Activated naive CD8-positive, alpha-beta T cell (primary cell): Measurements from ENCODE around the gene TMEM220.

Experiments used
- H3K27ac Mint-ChIP-seq: one replicate; pipeline ENCODE4 v1.8.0; 2021; ENCODE audit warnings: mixed read lengths
- H3K27me3 Mint-ChIP-seq: one replicate; pipeline ENCODE4 v1.8.0; 2021; ENCODE audit warnings: mixed read lengths
- H3K36me3 Mint-ChIP-seq: one replicate; pipeline ENCODE4 v1.8.0; 2021; ENCODE audit warnings: mixed read lengths
- H3K4me1 Mint-ChIP-seq: one replicate; pipeline ENCODE4 v1.8.0; 2021; ENCODE audit warnings: low read depth, mixed read lengths
- H3K4me3 Mint-ChIP-seq: one replicate; pipeline ENCODE4 v1.8.0; 2021; ENCODE audit warnings: mild to moderate bottlenecking, mixed read lengths
- H3K9me3 Mint-ChIP-seq: one replicate; pipeline ENCODE4 v1.8.0; 2021; ENCODE audit warnings: low read depth, mixed read lengths

TMEM220 gene

DNA sequence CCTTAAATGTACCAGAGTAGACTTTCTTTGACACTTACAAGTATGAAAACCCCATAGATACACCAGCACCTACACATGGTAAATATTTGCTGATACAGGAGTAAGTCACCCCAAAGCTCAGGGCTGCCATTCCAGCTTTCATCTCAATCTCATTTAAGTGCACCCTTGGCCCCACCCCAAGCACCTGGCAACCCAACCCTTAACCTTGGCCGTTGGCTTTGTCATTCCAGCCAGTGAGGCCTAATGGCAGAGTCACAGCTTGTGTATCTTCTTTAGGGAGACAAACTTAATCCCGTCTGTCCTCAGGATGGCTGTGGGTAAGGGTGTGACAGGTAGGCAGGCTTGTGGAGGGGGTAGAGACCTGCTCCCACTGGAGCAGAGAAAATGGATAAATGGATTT lies 31.5 kb upstream of the TMEM220 start:
- H3K4me3 Mint-ChIP-seq = no peak overlapping the region
- peaks cover 3% of the 10 kb centered on the region for H3K9me3 Mint-ChIP-seq
- H3K27ac Mint-ChIP-seq = no peak overlapping the region
- H3K27me3 Mint-ChIP-seq = no peaks in the 10 kb centered on the region
- no peaks in the 10 kb centered on the region for H3K4me1 Mint-ChIP-seq
- H3K36me3 Mint-ChIP-seq = peaks cover 3% of the 10 kb centered on the region

DNA sequence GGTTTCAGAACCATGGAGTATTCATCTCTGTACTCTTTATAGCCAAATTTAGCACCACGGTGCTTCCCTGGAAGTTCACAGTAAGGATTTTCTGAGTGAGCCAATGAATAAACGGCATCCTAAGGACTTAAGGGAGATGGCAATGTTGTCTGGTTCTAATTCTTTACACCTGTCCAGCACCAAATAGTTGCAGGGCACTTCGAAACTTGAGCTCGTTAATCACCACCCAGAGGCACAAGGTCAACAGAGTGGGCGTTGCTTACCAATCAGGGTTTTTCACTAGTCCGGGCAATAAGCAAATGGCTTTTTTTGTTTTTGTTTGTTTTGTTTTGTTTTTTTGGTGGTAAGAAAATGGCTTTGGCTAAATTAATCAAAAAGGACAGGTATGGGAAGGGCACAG lies 28.2 kb upstream of the TMEM220 start:
- Mint-ChIP-seq H3K4me1 (no peaks in the 10 kb centered on the region), H3K9me3 (no peaks in the 10 kb centered on the region), H3K27ac (no peak overlapping the region), H3K36me3 (no peaks in the 10 kb centered on the region), H3K27me3 (no peaks in the 10 kb centered on the region), H3K4me3 (no peak overlapping the region)

DNA sequence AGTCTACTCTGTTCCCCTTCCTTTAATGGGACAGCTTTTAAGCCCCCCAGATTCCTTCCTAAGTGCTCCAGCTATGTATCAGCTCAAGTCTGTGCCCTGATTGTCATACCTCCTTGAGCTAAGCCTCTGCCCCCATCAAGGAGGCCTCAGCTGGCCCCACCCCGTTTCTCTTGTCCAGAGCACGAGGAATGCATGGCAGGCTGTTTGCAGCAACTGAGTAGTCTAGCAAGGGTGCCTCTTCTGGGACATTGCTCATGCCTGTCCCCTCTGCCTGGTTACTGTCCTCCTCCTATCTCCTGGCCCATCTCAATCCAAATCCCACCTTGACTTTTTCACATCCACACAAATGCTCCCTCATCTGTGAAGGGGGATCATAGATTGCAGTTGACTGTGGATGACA lies 27.8 kb upstream of the TMEM220 start:
- no peak overlapping the region for H3K4me3 Mint-ChIP-seq
- H3K27me3 Mint-ChIP-seq = no peaks in the 10 kb centered on the region
- no peaks in the 10 kb centered on the region for H3K9me3 Mint-ChIP-seq
- H3K36me3 Mint-ChIP-seq = no peaks in the 10 kb centered on the region
- H3K4me1 Mint-ChIP-seq = no peaks in the 10 kb centered on the region
- H3K27ac Mint-ChIP-seq = no peak overlapping the region

DNA sequence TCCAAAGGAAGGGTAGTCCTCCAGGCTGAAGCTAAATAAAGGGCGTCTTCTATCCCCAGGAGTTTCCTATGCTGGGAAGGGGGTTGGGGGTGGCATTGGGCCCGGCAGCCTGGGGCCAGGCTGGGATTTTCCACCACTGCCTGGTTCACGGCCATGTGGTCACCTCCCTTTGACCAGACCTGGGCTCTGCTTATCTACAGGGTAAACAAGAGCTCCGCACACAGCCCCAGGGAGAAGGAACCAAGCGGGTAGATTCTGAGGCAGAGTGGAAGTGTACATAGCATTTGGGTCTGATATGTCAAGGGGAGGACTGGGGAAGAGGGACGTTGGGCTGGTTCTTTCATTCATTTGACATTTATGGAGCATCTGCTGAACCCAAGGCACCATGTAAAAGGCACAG lies 27.2 kb upstream of the TMEM220 start:
- Mint-ChIP-seq H3K4me3 (no peak overlapping the region), H3K27me3 (no peaks in the 10 kb centered on the region), H3K36me3 (no peaks in the 10 kb centered on the region), H3K27ac (no peak overlapping the region), H3K4me1 (no peaks in the 10 kb centered on the region), H3K9me3 (no peaks in the 10 kb centered on the region)

DNA sequence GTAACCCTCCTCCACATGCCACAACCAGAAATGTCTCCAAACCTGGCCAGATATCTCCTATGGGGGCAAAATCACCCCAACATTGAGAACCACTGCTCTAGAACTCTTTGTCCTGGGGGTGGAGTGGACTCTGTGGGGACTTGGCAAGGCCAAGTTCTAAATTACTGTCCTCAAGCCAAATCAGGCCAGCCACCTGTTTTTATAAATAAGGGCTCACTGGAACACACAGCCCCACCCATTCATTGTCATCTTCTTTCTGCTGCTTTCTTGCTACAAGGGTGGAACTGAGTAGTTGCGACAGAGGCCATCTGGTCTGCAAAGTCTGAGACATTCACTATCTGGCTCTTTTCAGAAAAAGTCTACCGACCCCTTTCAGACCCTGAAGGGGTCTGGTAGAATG lies 26.8 kb upstream of the TMEM220 start:
- H3K27ac Mint-ChIP-seq = no peak overlapping the region
- no peaks in the 10 kb centered on the region for H3K9me3 Mint-ChIP-seq
- H3K4me3 Mint-ChIP-seq = no peak overlapping the region
- no peaks in the 10 kb centered on the region for H3K4me1 Mint-ChIP-seq
- H3K27me3 Mint-ChIP-seq = no peaks in the 10 kb centered on the region
- no peaks in the 10 kb centered on the region for H3K36me3 Mint-ChIP-seq

DNA sequence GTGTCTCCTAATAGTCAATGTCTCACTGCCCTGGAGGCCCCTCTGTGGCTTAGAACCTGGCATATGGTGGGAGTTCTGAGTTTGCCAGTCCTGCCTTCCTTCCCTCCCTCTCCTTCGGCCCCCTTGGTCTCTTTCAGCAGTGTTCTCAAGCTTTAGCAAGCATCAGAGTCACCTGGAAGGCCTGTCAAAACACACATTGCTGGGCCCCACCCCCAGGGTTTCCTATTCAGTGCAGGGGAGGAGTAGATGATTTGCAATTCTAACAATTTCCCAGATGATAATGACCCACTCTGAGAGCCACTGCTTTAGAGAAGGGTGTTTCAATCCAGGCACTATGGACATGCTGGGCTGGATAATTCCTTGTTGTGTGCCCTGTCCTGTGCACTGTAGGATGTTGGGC lies 26.4 kb upstream of the TMEM220 start:
- Mint-ChIP-seq H3K27me3 (no peaks in the 10 kb centered on the region), H3K36me3 (no peaks in the 10 kb centered on the region), H3K9me3 (no peaks in the 10 kb centered on the region), H3K4me3 (no peak overlapping the region), H3K4me1 (no peaks in the 10 kb centered on the region), H3K27ac (no peak overlapping the region)

DNA sequence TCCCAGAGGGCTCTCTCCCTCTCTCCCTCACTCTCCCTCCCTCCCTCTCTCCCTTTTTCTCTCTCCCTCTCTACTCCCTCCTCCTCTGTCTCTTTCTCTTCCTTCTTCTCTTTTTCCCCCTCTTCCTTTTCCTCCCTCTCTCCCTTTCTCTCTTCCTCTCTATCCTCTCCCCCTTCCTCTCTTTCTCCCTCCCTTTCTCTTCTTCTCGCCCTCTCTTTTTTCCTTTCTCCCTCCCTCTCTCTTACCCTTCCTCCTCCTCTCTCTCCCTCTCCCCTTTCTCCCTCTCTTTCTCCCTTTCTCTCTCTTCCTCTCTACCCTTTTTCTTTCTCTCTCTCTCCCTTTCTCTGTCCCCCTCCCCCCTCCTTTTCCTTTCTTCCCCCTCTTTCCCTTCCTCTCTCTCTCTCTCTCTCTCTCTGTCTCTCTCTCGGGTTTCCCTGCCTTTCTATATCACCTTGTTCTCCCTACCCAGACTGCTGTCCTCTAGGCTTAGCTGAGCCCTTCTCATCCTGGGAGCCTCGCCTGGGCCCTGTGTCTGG lies 25.8 kb upstream of the TMEM220 start:
- Mint-ChIP-seq H3K36me3 (no peaks in the 10 kb centered on the region), H3K4me3 (no peak overlapping the region), H3K4me1 (no peaks in the 10 kb centered on the region), H3K27me3 (no peaks in the 10 kb centered on the region), H3K27ac (no peak overlapping the region), H3K9me3 (no peaks in the 10 kb centered on the region)

DNA sequence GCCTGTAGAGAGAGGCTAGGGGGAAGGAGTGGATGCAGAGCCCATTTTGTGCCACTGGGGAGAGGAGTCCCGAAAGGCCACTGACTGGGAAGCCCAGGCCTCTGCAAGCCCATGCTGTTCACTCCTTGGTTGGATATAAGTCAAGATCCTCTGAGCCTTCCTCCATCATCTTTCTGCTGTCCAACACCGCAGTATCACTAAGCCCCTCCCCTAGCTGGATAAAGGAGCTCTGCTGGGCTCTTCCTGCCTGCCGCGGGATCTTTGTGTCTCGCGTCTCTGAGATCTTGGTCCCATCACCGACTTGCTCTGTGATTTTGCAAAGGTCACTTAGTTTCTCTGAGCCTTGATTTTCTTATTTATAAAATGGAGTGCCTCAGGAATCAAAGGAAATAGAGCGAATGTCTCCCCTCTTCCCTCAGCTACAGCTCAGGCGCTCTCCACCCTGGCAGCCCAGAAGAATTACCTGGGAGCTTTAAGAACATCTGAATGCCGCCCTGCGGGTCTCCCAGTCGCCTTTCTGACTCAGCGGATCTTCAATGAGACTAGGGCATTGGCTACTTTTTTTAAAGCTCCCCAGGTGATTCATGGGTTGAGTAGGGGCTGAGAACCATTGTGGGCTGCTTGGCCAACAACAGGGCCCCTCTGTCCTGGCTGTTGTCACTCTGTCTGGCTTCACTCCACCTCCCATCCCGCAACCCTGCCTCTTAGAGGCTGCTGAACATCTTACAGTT lies 25.2 kb upstream of the TMEM220 start:
- no peaks in the 10 kb centered on the region for H3K9me3 Mint-ChIP-seq
- H3K4me3 Mint-ChIP-seq = no peak overlapping the region
- no peaks in the 10 kb centered on the region for H3K4me1 Mint-ChIP-seq
- H3K27me3 Mint-ChIP-seq = no peaks in the 10 kb centered on the region
- H3K27ac Mint-ChIP-seq = no peak overlapping the region
- H3K36me3 Mint-ChIP-seq = no peaks in the 10 kb centered on the region

DNA sequence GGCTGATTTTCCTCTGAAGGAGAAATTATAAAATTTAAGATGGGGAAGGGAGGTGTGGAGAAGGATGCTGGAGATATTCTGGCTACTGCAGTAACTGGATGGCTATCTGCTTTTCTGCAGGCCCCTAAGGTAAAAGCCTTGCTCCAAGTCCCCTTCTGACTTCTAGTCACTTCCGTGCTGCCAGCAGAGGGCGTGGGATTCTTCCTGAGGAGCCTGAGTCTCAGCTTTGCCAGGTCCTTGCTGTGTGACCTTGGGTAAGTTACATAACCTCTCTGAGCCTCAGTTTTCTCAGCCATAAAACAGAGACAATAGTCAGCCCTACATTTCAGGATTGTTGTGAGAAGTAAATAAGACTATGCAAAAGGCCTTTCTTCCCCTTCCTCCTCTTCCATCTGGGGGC lies 24.3 kb upstream of the TMEM220 start:
- Mint-ChIP-seq H3K27ac (no peak overlapping the region), H3K36me3 (no peaks in the 10 kb centered on the region), H3K4me1 (no peaks in the 10 kb centered on the region), H3K27me3 (no peaks in the 10 kb centered on the region), H3K9me3 (no peaks in the 10 kb centered on the region), H3K4me3 (no peak overlapping the region)

DNA sequence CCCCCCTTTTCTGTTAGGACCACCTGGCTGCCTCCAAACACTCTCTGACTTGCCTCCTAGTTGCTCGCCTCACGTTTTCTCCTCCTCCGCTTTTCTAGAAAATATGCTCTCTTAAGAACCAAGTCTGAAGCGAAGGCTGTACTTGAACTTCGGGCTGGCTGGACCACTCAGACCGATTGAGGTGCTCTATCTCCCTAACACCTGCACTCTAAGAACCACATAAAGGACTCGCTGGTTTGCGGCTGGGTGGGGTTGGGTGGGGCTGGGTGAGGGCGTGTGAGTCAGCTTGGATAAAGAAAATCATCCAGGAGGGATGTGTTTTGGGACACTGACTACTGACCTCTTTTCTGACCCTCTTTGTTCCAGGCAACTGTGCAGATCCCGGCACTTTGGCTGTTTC lies 22.9 kb upstream of the TMEM220 start:
- H3K4me1 Mint-ChIP-seq = no peaks in the 10 kb centered on the region
- no peaks in the 10 kb centered on the region for H3K9me3 Mint-ChIP-seq
- H3K27me3 Mint-ChIP-seq = no peaks in the 10 kb centered on the region
- no peak overlapping the region for H3K4me3 Mint-ChIP-seq
- no peaks in the 10 kb centered on the region for H3K36me3 Mint-ChIP-seq
- H3K27ac Mint-ChIP-seq = no peak overlapping the region

DNA sequence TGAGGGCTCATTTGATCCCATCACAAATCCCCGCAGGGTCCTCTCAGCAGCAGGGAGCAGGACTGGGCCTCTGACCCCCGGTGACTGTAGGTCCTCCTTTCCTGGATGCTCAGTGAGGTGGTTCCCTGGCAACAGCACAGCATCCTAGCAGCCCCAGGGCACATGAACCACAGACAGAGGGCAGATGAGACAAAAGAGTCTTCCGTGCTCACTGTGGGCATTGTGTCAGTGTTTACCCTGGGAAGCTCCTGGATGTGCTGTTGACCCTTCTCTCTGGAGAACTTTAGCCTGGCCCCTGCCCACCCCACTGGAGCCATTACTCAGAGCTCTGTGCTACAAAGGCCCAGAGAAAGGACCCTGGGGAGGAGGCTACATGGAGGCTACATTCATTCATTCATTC lies 21.7 kb upstream of the TMEM220 start:
- Mint-ChIP-seq H3K36me3 (no peaks in the 10 kb centered on the region), H3K27me3 (no peaks in the 10 kb centered on the region), H3K27ac (no peak overlapping the region), H3K4me1 (no peaks in the 10 kb centered on the region), H3K9me3 (no peaks in the 10 kb centered on the region), H3K4me3 (no peak overlapping the region)

DNA sequence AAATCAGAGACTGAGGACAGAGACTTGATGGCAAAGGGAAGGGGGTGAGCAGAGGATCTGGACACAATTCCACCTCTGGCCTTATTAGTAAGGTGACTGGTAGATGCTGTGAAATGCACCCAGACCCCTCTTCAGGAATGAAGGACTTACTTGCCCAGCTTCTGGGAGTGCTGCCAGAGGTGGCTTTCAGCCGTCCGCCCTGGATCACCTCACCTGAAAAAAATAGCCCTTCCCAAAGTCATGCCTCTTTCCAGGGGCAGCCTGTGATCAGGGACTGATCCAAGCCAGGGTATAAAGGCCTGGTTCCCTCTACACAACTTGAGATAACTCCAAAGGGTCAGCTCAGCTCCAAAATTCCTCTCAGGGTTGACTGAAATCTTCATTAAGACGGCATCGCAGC lies 20.4 kb upstream of the TMEM220 start:
- H3K4me1 Mint-ChIP-seq = peaks cover 3% of the 10 kb centered on the region
- H3K27ac Mint-ChIP-seq = no peak overlapping the region
- no peaks in the 10 kb centered on the region for H3K9me3 Mint-ChIP-seq
- no peak overlapping the region for H3K4me3 Mint-ChIP-seq
- H3K27me3 Mint-ChIP-seq = no peaks in the 10 kb centered on the region
- H3K36me3 Mint-ChIP-seq = no peaks in the 10 kb centered on the region

DNA sequence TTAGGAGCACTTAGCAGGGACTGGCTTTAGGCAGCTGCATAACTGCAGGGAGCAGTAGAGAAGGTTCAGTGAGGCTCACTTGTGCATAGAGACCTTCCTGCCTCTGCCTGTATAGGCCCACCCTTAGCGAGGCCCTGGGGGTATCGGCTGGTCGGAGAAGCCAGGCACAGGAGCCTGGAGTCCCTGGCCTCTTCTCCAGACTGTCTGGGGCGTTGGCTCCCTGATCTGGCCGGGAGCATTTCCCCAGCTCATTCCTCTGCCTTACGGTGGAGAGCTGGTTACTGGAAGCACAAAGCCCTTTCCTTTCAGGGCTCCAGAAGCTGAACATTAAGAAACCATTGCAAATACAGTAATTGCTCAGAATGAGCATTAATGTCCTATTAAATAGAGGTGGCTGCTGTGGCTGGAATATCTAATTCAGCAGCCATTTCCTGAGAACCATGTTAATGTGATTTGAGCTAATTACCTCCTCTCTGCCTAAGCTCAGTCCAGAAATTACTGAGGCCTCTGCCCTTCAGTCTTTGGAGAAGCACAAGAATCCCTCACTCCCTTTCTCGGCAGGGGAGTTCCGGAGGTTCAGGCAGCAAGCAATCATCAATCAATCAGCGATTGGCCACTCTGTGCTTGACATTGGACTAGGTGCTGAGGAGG lies 18.8 kb upstream of the TMEM220 start:
- no peaks in the 10 kb centered on the region for H3K9me3 Mint-ChIP-seq
- H3K27ac Mint-ChIP-seq = no peak overlapping the region
- no peaks in the 10 kb centered on the region for H3K36me3 Mint-ChIP-seq
- H3K27me3 Mint-ChIP-seq = no peaks in the 10 kb centered on the region
- no peak overlapping the region for H3K4me3 Mint-ChIP-seq
- peaks cover 15% of the 10 kb centered on the region for H3K4me1 Mint-ChIP-seq

DNA sequence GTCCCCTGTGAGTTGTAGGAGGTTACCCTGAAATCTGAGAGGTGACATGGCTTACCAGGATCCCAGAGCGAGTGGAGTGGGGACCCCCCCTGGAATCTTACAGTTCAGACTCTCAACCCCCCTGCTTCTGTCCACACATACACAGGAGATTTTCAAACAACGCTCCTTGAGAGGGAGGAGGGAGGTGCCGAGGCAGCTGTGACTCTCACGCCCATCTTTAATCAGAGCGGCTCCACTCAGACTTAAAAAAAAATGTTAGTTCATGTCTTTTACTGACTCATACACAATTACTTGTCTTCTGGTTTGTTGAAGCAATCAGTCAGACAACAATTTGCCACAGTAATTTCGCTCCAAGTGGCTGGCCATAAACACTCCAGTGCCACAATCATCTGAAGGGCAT lies 15.4 kb upstream of the TMEM220 start:
- H3K27me3 Mint-ChIP-seq = no peaks in the 10 kb centered on the region
- H3K4me3 Mint-ChIP-seq = no peak overlapping the region
- no peaks in the 10 kb centered on the region for H3K36me3 Mint-ChIP-seq
- H3K9me3 Mint-ChIP-seq = no peaks in the 10 kb centered on the region
- H3K27ac Mint-ChIP-seq = no peak overlapping the region
- peaks cover 15% of the 10 kb centered on the region for H3K4me1 Mint-ChIP-seq

DNA sequence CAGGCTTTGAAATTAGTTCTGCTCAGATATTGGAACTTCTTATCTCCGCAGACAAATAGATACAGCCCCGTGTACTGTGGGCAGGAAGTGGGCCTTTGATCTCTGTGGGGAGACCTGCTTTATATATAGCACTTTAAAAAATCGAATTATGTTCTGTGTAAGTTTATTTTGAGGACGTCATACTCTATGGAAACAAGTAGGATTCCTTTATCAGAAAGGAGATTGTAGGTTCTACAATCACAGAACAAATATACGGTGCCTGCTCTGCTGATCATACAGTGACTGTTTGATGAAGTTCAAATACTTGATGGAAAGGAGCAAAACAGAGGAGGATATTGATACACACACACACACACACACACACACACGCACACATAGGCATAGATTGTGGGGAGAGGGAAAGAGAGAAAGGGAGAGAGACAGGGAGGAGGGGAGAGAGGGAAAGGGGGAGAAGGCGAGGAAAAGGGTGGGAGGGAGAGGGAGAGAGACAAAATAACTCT lies 14.7 kb upstream of the TMEM220 start:
- peak overlapping the region; percentile 61 for H3K27ac Mint-ChIP-seq

More for the DNA sequence above, 14.7 kb upstream of the TMEM220 start:
- no peaks in the 10 kb centered on the region for H3K27me3 Mint-ChIP-seq
- no peaks in the 10 kb centered on the region for H3K9me3 Mint-ChIP-seq
- H3K4me1 Mint-ChIP-seq = peaks cover 17% of the 10 kb centered on the region
- H3K36me3 Mint-ChIP-seq = no peaks in the 10 kb centered on the region
- H3K4me3 Mint-ChIP-seq = peak overlapping the region; percentile 65
